ENCODE measurements around the gene PYM1. TPM values are rescaled to one million over a fixed set of nuclear protein-coding genes. Genes with fewer than 3 reads are reported as not detected.
A peak's percentile ranks its signal among the peaks of the same experiment; 100 is the strongest.

The PYM1 gene
- total and polyA plus RNA-seq, 2 of the 13 experiments (the other 11 are each of a cell fraction or from before 2014, with no cell fraction given): 44.0 to 51.8 TPM

DNA sequence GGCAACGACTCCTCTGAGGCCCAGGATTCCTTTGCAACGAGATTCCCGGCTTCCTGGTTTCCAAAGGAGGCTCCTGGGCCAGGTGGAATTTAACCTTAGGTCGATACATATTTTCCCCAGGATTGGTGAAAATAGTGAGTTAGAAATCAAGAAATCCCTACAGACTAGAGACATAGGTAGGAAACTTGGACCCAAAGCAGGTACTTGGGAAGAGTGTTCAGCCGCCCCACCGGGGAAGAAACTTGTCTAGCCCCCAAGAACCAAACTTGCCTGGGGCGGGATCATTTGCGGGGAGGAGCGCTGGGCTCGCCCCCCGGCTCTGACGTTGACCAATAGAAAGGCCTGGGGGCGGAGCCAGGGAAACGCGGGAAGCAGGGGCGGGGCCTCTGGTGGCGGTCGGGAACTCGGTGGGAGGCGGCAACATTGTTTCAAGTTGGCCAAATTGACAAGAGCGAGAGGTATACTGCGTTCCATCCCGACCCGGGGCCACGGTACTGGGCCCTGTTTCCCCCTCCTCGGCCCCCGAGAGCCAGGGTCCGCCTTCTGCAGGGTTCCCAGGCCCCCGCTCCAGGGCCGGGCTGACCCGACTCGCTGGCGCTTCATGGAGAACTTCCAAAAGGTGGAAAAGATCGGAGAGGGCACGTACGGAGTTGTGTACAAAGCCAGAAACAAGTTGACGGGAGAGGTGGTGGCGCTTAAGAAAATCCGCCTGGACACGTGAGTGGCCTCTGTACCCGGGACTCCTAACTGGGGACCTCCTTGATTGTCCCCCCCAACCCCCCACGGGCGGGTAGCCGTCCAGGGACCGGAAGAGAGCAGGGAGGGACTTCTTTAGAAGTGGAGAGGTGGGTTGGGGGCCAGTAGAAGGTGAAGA is 39.0 kb upstream of the PYM1 start, which contains the start of gene CDK2 (continued):
- TF ChIP-seq, protein P1, sequence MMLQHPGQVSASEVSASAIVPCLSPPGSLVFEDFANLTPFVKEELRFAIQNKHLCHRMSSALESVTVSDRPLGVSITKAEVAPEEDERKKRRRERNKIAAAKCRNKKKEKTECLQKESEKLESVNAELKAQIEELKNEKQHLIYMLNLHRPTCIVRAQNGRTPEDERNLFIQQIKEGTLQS (CRISPR knock-in tag; IDR thresholded peaks at IDR 0.05): no peak
- TF ChIP-seq KDM2A (CRISPR knock-in tag; IDR thresholded peaks at IDR 0.05; ENCODE audit: borderline replicate concordance, low read depth) (no peak; the same call in 1 of the 2 replicates), ZNF441 (CRISPR knock-in tag; IDR thresholded peaks at IDR 0.05; ENCODE audit: borderline replicate concordance) (no peak), ZNF790 (CRISPR knock-in tag; IDR thresholded peaks at IDR 0.05; ENCODE audit: borderline replicate concordance) (no peak), KAT8 (CRISPR knock-in tag; IDR thresholded peaks at IDR 0.05) (no peak; the same call in 1 of the 2 replicates), ZNF644 (CRISPR knock-in tag; IDR thresholded peaks at IDR 0.05; ENCODE audit: low read depth) (no peak), ZNF674 (CRISPR knock-in tag; IDR thresholded peaks at IDR 0.05; ENCODE audit: low read depth) (no peak), DNMT3B (CRISPR knock-in tag; conservative IDR thresholded peaks at IDR 0.05) (no peak), ELF4 (CRISPR knock-in tag; IDR thresholded peaks at IDR 0.05; ENCODE audit: borderline replicate concordance) (no peak), ZNF564 (CRISPR knock-in tag; IDR thresholded peaks at IDR 0.05) (no peak), ZFY (CRISPR knock-in tag; IDR thresholded peaks at IDR 0.05) (peak; percentile 67; the same call in 1 of the 2 replicates), HOXA5 (CRISPR knock-in tag; IDR thresholded peaks at IDR 0.05) (no peak), BCL6 (CRISPR knock-in tag; IDR thresholded peaks at IDR 0.05) (no peak), MYNN (CRISPR knock-in tag; IDR thresholded peaks at IDR 0.05; ENCODE audit: low read depth) (no peak), ZNF225 (CRISPR knock-in tag; IDR thresholded peaks at IDR 0.05) (no peak), CHCHD3 (CRISPR knock-in tag; IDR thresholded peaks at IDR 0.05) (no peak), GFI1 (CRISPR knock-in tag; IDR thresholded peaks at IDR 0.05; ENCODE audit: borderline replicate concordance) (no peak), HOXA3 (CRISPR knock-in tag; IDR thresholded peaks at IDR 0.05) (no peak), CHD4 (IDR thresholded peaks at IDR 0.05; ENCODE audit: borderline replicate concordance, low read length) (0 out of 2 replicates have a peak, but pooled peaks have one; percentile 32)
- TF ChIP-seq, protein P2, sequence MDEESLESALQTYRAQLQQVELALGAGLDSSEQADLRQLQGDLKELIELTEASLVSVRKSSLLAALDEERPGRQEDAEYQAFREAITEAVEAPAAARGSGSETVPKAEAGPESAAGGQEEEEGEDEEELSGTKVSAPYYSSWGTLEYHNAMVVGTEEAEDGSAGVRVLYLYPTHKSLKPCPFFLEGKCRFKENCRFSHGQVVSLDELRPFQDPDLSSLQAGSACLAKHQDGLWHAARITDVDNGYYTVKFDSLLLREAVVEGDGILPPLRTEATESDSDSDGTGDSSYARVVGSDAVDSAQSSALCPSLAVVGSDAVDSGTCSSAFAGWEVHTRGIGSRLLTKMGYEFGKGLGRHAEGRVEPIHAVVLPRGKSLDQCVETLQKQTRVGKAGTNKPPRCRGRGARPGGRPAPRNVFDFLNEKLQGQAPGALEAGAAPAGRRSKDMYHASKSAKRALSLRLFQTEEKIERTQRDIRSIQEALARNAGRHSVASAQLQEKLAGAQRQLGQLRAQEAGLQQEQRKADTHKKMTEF (CRISPR knock-in tag; IDR thresholded peaks at IDR 0.05): peak; percentile 42; the same call in 1 of the 2 replicates
- TF ChIP-seq, protein P3, sequence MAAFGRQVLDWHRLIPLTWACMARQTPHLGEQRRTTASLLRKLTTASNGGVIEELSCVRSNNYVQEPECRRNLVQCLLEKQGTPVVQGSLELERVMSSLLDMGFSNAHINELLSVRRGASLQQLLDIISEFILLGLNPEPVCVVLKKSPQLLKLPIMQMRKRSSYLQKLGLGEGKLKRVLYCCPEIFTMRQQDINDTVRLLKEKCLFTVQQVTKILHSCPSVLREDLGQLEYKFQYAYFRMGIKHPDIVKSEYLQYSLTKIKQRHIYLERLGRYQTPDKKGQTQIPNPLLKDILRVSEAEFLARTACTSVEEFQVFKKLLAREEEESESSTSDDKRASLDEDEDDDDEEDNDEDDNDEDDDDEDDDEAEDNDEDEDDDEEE (CRISPR knock-in tag; IDR thresholded peaks at IDR 0.05): no peak
- TF ChIP-seq, protein P4, sequence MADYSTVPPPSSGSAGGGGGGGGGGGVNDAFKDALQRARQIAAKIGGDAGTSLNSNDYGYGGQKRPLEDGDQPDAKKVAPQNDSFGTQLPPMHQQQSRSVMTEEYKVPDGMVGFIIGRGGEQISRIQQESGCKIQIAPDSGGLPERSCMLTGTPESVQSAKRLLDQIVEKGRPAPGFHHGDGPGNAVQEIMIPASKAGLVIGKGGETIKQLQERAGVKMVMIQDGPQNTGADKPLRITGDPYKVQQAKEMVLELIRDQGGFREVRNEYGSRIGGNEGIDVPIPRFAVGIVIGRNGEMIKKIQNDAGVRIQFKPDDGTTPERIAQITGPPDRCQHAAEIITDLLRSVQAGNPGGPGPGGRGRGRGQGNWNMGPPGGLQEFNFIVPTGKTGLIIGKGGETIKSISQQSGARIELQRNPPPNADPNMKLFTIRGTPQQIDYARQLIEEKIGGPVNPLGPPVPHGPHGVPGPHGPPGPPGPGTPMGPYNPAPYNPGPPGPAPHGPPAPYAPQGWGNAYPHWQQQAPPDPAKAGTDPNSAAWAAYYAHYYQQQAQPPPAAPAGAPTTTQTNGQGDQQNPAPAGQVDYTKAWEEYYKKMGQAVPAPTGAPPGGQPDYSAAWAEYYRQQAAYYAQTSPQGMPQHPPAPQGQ (CRISPR knock-in tag; IDR thresholded peaks at IDR 0.05; ENCODE audit: borderline replicate concordance): no peak
- TF ChIP-seq, protein P5, sequence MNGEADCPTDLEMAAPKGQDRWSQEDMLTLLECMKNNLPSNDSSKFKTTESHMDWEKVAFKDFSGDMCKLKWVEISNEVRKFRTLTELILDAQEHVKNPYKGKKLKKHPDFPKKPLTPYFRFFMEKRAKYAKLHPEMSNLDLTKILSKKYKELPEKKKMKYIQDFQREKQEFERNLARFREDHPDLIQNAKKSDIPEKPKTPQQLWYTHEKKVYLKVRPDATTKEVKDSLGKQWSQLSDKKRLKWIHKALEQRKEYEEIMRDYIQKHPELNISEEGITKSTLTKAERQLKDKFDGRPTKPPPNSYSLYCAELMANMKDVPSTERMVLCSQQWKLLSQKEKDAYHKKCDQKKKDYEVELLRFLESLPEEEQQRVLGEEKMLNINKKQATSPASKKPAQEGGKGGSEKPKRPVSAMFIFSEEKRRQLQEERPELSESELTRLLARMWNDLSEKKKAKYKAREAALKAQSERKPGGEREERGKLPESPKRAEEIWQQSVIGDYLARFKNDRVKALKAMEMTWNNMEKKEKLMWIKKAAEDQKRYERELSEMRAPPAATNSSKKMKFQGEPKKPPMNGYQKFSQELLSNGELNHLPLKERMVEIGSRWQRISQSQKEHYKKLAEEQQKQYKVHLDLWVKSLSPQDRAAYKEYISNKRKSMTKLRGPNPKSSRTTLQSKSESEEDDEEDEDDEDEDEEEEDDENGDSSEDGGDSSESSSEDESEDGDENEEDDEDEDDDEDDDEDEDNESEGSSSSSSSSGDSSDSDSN (CRISPR knock-in tag; IDR thresholded peaks at IDR 0.05): 0 out of 2 replicates have a peak, but pooled peaks have one; percentile 20

Measured in HepG2 (cell line).